HG03439 (cell line): ENCODE results near the gene CSTPP1.

ENCODE experiments used
- ATAC-seq: cut with Tn5 transposase; IDR thresholded peaks from one replicate; pipeline ENCODE4 v1.9.1; 2021; ENCODE audit warnings: mild to moderate bottlenecking, moderate library complexity; ENCODE audit not compliant: unreplicated experiment

Gene CSTPP1

DNA sequence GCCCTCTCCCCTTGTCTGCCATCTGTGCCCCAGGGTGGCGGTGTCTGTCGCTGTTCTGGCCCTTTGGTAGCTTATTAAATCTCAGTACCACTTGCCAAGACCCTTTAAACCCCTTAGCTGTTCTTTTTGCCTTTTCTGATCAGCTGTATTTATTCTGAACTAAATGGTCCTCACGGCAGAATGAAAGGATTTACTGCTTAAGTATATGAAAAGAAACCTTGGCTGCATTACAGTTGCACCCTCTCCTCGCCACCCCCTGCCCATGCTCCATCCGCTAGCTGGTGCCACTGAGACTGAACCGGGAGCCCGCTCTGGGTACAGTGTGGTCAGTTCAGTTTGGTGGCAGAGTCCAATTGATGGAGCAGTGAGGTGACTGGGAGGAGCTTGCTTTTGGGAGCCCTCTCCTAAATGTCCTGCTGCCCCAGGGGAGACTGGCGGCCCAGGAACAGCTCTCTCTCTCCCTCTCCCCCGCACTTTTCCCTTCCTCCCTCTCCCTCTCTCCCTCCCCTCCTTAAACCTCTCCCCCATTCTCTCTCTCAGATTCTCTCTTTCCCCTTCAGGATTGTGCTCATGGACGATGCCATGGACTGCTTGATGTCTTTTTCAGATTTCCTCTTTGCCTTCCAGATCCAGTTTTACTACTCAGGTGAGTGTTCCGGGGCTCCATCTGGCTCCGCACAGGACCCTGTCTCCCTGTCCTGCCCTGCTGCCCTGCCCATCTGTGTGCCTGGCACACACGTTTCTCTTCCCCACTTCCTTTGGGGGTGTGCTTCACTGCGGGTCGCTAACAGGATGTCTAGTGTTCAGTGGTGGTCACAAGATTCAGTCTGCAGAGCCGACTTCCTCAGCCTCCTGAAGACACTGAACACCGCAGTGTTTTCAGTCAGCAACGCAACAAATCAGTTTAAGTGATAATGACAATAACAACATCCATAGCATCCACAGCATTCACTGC lies 218.3 kb downstream of the CSTPP1 start:
- ATAC-seq = no peak

DNA sequence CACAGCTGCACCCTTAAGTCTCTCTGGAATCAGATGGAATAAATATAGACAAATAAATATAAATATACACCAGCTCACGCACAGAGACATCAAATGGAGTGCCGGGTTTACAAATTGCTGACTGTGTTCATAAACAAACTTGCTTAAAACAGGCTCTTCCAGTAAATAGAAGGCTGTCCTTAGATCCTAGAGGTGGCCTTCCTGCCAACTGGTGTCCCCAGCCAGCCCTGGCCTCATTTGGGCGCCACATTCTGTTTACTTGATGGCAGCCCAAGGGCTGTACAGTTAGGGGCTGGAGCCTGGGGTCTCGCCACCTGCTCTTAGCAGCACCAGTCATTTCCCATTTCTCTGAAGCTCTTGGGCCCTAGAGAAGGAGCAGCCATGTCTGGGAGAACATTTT lies 219.3 kb downstream of the CSTPP1 start:
- ATAC-seq = no peak

DNA sequence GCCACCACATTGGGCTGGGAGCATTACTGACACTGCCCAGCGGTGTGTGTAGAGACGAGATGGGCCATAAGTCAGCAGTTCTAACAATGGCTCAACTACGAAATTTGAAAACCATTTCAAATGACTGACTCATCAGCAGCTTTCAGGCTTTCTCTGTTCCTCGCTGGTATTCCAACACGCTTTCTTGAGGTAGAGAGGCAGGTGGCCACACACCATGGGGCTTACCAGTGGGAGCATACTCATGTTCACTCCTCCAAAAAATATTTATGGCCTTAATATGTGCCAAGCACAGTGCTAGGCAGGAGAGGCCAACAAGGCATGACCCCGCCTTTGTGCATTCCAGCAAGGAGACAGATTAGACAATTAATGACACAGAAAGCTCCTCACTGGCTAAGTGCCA lies 219.8 kb downstream of the CSTPP1 start:
- ATAC-seq = no peak

DNA sequence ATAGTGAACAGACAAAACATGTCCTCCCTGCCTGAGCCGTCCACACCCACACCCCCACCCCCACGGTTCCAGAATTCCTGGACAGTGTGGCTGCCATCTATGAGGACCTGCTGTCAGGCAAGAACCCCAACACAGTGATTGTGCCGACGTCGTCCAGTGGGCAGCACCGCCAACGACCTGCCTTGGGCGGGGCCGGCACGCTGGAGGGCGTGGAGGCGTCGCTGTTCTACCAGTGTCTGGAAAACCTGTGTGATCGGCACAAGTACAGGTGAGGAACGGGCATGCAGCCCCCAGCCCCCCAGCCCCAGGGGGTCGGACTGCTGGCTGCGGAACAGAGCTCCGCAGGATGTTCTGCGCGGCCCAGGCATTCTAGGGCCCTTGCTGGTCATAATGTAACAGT lies 220.4 kb downstream of the CSTPP1 start:
- no peak for ATAC-seq

DNA sequence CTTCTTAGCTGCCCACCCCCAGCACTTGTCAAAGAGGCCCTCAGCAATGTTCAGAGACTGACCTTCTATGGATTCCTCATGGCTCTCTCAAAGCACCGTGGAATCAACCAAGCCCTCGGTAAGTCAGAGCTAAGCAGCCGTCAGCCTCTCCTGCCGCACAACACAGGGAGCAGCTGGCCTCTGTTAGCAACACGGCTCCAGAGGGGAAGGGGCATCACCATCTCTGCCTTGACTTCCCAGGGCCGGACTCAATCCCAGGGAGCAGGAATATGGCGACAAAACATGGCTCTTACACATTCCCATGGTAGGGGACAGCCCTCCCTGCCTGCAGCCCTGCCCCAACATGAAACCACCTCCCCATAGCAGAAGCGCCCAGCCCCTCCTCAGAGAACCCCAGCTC lies 221.2 kb downstream of the CSTPP1 start:
- no peak for ATAC-seq

DNA sequence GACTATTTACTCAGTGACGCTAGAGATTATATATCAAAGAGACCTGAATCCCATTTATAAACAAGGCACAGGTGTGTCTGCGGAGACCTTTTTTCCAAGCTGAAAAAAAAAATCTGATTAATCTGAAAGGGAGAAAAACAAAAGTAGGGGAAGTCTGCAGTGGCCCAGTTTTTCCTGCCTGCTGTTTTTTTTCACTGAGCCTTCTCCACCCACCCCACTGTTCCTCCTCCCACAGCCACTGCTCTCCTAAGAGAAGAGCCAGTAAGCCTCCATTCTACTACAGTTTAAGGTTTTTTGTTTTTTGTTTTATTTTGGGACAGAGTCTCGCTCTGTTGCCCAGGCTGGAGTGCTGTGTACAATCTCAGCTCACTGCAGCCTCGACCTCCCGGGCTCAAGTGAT lies 221.7 kb downstream of the CSTPP1 start:
- no peak for ATAC-seq

DNA sequence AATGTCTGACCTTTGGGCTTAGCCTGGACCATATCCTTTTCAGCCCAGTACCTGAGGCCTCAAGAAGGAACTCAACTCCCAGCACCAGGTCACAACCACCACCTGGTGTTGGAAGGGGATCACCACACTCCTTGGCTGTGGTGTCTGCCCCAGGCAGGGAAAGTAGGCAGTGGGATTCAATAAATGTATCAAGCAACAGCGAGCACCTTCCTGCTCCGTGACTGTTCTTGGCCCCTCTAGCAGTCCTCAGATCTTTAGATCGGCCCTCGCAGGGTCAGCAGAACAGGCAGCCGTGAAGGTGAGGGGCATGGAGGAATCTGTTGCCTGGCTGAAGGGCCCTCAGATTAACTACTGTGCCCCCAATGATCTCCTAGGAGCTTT lies 224.2 kb downstream of the CSTPP1 start:
- no peak for ATAC-seq

DNA sequence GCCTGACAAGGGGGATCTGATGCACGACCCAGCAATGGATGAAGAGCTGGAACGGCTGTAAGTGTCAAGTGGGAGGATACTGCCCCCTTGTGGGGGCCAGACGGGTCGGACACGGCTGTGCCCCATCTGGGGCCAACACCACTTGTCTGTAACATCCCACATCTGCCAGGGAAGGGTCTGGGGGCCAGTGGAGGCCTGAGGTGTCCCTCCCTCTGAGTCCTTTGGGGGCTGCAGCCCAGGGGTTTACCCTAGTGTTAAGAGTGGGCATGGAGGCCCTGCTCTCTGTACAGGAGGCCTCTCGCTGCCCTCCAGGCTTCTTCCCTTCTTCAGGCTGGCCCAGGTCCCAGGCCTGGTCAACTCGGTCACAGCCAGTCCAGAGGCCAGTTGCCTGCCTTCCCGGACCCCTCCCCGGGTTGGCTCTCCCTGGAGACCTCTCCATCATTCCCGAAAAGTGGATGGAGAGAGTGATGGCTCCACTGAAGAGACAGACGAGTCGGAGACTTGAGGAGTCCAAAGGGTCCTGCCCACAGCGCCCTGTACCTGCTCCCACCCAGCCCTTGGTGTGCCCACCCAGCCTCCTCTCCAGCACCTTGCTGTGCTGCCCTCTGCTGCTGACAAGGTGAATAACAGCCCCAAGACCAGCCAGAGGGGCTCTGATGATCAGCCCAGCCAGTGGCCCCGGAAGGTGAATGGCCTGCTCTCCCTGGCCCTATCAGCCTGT lies 224.7 kb downstream of the CSTPP1 start:
- no peak for ATAC-seq

DNA sequence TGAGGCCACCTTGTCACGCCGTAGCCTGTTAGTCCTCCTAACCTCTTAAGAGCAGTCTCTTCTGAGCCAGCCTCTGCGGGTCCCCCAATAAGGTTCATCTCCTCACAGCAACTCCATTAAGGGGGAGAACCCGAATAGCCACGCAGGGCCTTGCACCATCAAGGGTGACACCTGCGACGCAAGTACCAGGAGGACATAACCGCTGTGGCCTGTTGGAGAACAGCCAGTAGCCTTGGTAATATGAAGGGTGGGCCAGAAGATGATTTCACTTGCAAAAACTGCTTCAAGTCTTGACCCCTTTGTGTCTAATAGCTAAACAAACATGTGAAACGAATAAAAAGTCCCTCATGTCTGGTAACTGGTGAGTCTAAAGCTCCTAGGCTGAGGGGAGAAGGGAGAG lies 225.3 kb downstream of the CSTPP1 start:
- no peak for ATAC-seq

DNA sequence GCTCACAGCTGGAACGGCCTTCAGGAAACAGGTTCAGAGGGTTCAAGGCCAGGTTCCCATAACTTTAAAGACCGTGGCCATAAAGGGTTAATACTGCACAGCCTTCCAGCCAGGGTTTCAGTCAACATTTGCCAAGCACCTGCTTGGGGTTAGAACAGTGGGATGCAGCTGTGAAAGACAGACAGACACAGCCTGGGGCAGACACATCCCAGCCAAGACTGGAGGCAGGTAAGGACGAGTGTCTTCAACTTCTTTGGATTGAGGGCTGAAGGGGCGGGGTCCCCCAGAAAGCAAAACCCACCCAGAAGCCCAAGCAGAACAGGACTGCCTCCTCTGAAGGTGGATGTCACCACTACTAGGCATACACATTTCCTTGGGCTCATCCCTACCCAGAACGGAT lies 225.9 kb downstream of the CSTPP1 start:
- no peak for ATAC-seq

DNA sequence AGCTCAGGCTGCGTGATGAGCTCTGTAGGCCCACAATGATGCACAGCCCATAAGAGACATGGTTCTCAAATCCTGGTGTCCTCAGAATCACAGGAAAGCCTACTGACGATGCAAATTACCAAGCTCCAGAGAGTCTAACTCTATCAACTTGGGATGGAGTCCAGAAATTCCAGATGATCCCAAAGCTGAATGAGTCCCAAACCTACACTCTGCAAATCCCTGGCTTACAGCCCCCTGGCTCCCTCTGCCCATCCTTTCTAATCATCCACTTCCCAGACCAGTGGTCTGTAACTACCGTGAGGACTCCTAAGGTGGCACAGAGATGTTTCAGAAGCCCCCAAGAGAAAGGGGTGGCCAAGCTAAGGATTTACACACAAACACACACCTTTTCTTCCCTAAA lies 226.6 kb downstream of the CSTPP1 start:
- no peak for ATAC-seq

DNA sequence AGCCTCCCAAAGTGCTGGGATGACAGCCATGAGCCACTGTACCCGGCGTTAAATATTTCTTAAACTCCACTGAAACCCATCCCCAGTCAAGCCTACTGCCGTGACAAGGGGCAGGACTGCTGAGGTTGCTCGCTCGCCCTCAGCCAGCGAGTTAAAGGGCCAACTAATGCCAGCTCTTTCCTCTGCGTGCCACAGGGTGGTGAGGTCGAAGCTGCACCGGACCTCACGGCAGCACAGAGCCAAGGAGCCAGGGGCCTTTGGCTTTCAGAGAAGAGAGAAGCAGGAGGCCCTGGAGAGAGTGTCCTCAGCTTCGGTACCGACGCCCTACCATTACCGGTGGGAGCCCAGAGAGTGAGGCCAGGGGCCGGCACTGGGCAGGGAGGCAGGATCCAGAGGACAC lies 227.3 kb downstream of the CSTPP1 start:
- no peak for ATAC-seq

DNA sequence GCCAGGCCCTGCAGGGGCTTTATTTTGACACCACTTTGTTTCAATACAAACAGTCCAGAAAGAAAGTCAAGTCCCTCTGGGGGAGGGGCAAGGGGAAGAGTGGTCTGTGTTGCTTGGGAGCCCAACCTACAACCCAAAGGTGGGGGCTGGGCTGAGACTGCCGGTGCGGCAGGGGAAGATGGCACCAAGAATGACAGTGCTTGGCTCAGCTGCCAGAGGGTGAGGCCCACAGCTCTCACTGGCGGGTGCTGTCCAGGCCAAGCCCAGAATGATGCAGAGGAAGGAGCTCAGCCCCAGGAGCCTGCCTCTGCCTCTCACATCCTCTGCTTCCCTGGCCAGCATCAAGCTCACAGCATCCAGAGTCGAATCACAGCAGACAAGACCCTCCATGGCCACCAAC lies 227.8 kb downstream of the CSTPP1 start:
- ATAC-seq = no peak

DNA sequence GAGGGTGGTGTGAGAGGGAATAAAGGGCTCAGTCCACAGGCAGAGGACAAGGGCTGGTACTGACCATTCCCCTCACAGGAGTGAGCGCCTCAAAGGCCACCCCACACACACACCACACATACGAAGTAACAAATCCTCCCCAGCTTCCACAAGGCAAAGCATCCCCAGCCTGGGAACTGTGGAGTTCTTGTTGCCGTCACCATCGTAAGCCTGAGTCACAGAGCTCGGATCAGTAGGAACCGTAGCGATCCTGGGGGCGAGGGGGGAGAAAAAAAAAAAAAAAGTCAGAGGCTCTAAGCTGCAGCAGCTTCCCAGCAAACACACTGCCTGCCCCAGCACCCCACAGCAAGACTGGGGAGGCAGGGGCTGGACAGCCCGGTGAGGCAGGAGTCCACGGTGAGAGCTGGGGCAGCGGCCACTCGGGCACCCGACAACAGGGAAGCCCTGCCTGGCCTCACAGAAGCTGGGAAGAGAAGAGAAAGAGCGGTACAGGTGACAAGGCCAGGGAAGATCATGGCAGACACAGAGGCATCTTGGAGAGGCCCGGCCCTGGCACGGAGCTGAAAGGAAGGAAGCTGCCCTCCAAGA lies 228.8 kb downstream of the CSTPP1 start:
- ATAC-seq = no peak

DNA sequence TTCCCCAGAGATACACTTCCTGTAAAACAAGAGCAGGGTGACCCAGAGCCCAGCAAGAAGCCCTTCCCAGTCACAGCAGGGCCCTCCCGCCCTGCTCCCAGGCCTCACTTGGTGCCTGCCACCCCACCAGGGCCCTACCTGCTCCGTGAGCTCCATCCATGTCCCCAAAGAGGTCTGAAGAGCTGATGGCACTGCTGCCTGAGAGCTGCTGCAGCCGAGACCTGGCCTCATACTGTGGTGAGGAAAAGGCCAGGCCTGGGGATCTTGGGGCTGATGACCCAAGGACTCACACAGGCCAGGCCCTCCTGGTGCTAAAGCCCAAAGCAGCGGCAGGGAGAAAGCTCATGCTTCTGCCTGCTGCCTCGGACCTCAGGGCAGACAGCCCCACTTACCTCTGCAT lies 229.8 kb downstream of the CSTPP1 start:
- ATAC-seq = no peak

DNA sequence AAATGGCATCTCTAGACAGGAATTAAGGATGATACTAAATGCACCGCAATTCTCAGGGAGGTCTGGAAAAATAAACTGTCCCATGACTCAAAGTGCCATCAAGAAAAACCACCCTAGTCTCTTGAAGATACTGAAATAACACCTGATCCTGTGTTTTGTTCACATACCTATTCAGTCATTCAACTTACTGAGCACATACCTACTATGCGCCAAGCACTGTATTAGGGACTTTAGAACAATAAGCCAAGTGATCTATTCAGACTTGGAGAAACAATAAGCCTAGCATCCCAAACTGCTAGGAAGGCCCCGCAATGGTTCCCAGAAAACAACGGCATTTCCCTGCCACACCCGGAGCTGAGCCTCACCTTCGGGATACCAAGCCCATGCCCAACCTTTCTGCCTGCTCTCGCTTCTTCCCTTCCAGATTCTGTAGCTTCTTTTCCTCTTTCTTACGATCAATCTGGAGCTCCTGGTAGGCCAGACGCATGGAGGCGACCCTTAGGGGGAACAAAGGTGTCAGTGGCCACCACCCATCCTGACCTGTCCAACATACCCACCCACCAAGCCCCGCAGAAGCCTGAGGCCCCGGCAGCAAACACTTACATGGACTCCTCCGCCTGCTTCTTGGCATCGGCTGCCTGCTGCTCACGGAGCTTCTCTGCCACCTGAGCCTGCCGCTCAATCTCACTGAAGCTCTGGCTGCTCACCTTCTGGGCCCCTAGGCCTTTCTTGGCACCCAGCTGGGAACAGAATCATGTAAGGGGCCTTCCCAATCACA lies 234.7 kb downstream of the CSTPP1 start:
- ATAC-seq = no peak

DNA sequence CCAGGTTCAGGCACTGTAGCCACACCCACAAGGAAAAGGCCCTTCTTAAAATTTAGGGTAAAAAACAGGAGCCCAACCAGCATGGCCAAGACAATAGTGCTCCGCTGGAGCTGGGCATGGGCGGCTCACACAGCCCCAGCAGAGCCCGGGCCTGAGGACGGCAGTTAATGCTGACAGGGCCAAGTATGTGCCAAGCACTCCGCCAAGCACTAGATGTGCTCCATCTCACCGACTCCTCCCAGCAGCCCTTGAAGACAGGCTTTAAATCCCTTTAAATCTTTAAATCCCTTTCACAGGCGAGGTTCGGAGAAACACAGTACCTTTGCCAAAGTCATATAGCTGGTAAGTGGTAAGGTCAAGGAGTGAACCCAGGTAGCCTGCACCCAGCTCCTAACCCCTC lies 235.3 kb downstream of the CSTPP1 start:
- ATAC-seq = no peak

DNA sequence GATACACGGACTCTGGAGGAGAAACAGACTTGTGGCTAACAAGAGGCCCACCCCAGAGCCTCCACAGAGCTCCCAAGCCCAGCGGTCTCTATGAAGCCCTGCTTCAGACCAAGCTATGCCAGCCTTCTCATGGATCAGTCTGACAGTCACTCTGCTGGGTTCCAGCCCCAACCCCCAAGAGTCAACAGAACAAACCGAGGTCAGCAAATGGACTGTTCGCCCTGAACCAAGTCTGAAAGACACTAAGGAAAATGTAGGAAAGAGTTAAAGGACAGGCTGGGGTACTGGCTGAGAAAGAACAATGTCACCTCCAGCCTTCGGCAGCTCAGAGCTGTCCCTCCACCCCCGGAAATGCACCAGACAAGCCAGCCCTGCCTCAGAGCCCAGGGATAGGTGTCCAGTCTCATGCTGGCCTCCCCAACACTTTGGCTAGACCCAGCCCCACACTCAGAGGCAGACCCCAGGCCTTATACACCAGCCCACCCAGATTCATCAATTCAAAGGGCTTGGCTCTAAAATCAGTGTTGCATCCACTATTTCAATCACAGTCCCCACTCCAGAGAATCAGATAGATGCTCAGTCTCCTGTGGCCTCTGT lies 236.3 kb downstream of the CSTPP1 start:
- no peak for ATAC-seq

DNA sequence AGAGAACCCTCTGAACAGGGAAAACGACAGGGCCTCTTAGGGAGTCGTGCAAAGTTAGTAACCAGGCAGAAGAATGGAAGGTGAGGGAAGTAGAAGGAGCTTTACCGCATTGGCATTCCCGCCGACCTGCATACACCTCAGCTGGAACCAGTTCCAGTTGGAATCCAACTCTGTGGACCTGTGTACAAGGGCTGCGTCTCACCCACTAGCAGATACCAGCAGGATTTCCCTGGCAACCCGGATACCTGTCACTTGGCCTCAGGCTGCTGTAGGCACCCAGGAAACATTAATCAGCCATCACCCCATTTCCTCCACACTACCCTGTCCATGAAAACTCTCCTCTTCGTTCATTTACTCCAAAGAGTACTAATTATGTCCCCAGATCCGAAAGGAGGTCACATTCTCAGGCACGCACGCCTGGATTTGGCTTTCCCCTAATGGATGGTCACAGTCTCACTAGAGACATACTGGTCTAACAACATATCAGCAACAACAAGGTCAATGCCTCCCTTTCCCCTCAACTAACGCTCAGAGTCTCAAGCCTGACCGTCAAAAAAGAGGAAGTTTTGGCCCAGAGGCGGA lies 239.3 kb downstream of the CSTPP1 start:
- ATAC-seq = no peak
